Measurements from ENCODE around the gene FAM43B.

Gene FAM43B

GRCh38 chr1:20552728-20553445, 514 bp downstream of the FAM43B start:
- DNase-seq (ENCODE audit: low spot score) = no peak

GRCh38 chr1:20555025-20555757, 2.8 kb downstream of the FAM43B start:
- DNase-seq (ENCODE audit: low spot score) = no peak

- no peak for DNase-seq (ENCODE audit: low spot score)
These were observed 3.4 kb downstream of the FAM43B start for GRCh38 chr1:20555758-20556120.

- no peak for DNase-seq (ENCODE audit: low spot score)
These were observed 5.8 kb downstream of the FAM43B start for GRCh38 chr1:20558191-20558590.

GRCh38 chr1:20560966-20561365, 8.6 kb downstream of the FAM43B start:
- no peak for DNase-seq (ENCODE audit: low spot score)

GRCh38 chr1:20565234-20565633, 12.9 kb downstream of the FAM43B start:
- DNase-seq (ENCODE audit: low spot score) = no peak

GRCh38 chr1:20569523-20570098, 17.2 kb downstream of the FAM43B start:
- no peak for DNase-seq (ENCODE audit: low spot score)

- DNase-seq (ENCODE audit: low spot score) = no peak
These were observed 19.1 kb downstream of the FAM43B start for GRCh38 chr1:20571427-20571826.

- DNase-seq (ENCODE audit: low spot score) = no peak
These were observed 21.6 kb downstream of the FAM43B start for GRCh38 chr1:20573987-20574386.

- DNase-seq (ENCODE audit: low spot score) = peak; percentile 74
These were observed 22.5 kb downstream of the FAM43B start for GRCh38 chr1:20574686-20575540.

GRCh38 chr1:20575541-20576336, 23.4 kb downstream of the FAM43B start:
- DNase-seq (ENCODE audit: low spot score) = no peak

GRCh38 chr1:20578062-20578461, 25.7 kb downstream of the FAM43B start:
- no peak for DNase-seq (ENCODE audit: low spot score)

- no peak for DNase-seq (ENCODE audit: low spot score)
These were observed 26.5 kb downstream of the FAM43B start for GRCh38 chr1:20578721-20579395.

- DNase-seq (ENCODE audit: low spot score) = no peak
These were observed 32.5 kb downstream of the FAM43B start for GRCh38 chr1:20584890-20585289.

- no peak for DNase-seq (ENCODE audit: low spot score)
These were observed 34.7 kb downstream of the FAM43B start for GRCh38 chr1:20586953-20587660.

- DNase-seq (ENCODE audit: low spot score) = no peak
These were observed 35.3 kb downstream of the FAM43B start for GRCh38 chr1:20587661-20588053.

GRCh38 chr1:20588634-20589225, 36.4 kb downstream of the FAM43B start, which contains the start of gene CDA:
CDA (plus strand) TSS chr1:20589097; CDS start chr1:20589130, 33 bp downstream.
- DNase-seq (ENCODE audit: low spot score) = no peak

GRCh38 chr1:20589331-20590278, 37.2 kb downstream of the FAM43B start:
- no peak for DNase-seq (ENCODE audit: low spot score)

All from hematopoietic multipotent progenitor cell treated with erythropoietin and hydrocortisone succinate and interleukin-3 and kit ligand, for 17 days (in vitro differentiated cells).